ENCODE measurements around the gene RSU1.

The RSU1 gene

DNA sequence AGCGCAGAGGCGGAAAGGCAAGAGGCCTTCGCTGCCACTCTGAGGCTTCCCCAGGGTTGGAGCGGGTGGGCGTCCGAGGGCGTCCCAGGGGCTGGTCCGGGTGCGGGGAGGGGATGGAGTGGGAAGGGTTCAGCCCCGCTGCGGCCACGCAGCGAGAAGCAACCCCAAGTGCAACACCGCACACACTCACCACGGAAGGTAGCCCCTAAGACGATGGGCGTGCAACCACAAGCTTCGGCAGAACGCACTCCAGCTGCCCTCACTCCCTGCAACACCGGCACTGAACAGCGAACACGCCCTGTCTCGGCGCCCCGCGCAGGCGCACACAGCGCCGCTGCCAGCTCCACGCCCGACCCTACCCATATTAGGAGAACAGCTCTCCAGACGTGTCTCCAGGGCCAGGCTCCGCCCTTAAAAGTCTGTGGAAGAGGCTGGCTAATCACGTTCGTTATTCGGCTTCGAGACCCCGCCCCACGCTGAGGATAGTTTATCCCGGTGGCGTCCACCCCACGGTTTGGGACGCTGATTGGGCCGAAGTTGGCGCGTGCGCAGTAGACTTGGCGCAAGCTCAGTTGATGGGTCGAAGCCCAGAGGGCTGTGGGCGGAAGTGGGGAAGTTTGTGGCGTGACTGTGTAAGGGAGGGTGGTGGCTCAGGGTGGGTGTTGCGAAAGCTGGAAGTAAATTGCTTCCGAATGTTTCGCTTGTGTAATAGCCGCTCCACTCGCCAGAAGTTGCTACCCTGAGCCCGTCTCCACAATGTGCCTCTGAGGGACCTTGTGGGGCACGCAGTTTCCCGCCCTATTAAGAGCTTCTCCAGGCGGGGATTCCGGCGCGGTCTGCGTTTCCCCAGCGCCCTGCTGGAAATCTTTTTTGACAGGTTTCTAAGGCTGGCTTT is at the start of gene RSU1:
RSU1 (minus strand) TSS at position 300 of the 895 bp plus-strand sequence. CDS start 343 bp downstream, outside the sequence.
- H3K9me3 Mint-ChIP-seq, result peaks cover 7% of the 10 kb centered on the region
- peak; percentile 100 for DNase-seq (ENCODE audit: low spot score in 2 of 2)
- peak within 1 kb of the TSS; percentile 56 for H3K27ac Mint-ChIP-seq
- peaks cover 13% of the 10 kb centered on the region for H3K36me3 Mint-ChIP-seq
- peaks cover 16% of the 10 kb centered on the region for H3K4me1 Mint-ChIP-seq
- no peaks in the 10 kb centered on the region for H3K27me3 Mint-ChIP-seq
- peak within 1 kb of the TSS; percentile 96 for H3K4me3 Mint-ChIP-seq
- ATAC-seq (ENCODE audit: low read depth), result peak; percentile 91

DNA sequence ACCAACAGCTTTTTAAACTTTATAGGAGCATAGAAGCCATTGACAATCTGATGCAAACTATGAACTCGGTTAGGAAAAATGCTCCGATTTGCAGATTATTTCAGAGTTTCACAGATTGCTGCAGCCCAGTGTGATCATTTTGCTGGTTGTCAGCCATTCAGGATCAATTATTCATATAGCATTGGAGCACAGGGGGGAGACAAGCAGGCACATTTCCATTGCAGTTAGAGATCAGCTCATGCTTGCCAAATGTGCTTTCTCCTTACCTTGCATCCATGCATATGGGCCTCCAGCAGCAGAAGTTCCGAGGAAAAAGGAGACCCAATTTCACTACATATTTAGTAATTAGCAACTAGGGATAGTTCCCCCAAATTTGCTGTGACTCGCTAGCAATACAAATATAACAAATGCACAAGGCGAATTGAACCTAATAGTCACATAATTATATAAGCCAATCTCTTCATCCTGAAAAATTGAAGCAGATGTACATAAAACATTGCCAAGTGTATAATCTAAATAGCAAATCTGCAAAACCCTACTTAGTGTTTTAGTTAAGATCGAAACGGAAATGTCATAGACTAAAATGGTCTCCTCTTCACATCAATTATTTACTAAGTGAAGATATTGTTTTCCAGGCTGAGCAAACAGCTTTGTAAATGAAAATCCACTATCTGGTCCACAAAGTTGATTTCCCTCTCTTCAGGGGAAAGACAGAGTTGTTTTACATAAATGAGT is 49.5 kb upstream of the RSU1 start:
- ATAC-seq (ENCODE audit: low read depth) (no peak), DNase-seq (ENCODE audit: low spot score in 2 of 2) (no peak)
- no peak overlapping the region for H3K27ac Mint-ChIP-seq
- H3K36me3 Mint-ChIP-seq, result no peaks in the 10 kb centered on the region
- H3K4me3 Mint-ChIP-seq, result no peak overlapping the region
- peaks cover 1% of the 10 kb centered on the region for H3K9me3 Mint-ChIP-seq
- no peaks in the 10 kb centered on the region for H3K4me1 Mint-ChIP-seq
- H3K27me3 Mint-ChIP-seq, result peaks cover 8% of the 10 kb centered on the region

DNA sequence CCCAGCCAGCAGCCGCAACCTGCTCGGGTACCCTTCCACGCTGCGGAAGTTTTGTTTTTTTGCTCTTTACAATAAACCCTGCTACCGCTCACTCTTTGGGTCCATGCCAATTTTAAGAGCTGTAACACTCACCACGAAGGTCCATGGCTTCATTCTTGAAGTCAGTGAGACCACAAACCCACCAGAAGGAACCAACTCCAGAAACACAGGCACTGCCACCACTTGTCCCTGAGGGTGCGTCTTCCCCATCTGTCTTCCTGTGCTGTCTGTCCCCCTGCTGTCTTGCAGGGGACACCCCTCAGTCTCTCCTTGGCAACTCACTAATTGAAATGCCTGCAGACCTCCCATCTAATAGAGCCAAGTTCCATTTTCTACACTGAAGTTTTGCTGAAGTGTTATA is 48.5 kb upstream of the RSU1 start:
- Mint-ChIP-seq H3K36me3 (no peaks in the 10 kb centered on the region), H3K27me3 (peaks cover 8% of the 10 kb centered on the region), H3K4me3 (no peak overlapping the region), H3K4me1 (no peaks in the 10 kb centered on the region), H3K9me3 (peaks cover 1% of the 10 kb centered on the region), H3K27ac (no peak overlapping the region)
- no peak for DNase-seq (ENCODE audit: low spot score in 2 of 2)
- ATAC-seq (ENCODE audit: low read depth), result no peak

DNA sequence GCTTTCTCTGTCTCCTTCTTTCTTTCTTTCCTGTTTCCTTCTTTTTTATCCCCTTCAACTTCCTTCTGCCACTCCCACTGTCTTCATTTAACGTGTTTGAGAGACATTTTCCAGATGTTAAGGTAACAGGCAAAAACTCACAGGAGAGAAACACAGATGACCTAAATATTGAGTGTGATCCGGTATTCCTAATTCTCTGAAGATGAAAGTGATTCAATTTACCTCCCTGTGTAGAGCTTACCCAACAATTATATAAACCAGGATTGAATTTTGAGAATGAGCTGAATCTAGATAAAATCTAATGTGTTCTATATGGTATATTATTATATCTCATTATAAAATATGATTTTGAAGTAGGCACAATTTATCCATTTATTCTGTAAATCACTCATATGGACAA is 46.5 kb upstream of the RSU1 start:
- H3K4me3 Mint-ChIP-seq, result no peak overlapping the region
- H3K27ac Mint-ChIP-seq, result no peak overlapping the region
- ATAC-seq (ENCODE audit: low read depth), result no peak

DNA sequence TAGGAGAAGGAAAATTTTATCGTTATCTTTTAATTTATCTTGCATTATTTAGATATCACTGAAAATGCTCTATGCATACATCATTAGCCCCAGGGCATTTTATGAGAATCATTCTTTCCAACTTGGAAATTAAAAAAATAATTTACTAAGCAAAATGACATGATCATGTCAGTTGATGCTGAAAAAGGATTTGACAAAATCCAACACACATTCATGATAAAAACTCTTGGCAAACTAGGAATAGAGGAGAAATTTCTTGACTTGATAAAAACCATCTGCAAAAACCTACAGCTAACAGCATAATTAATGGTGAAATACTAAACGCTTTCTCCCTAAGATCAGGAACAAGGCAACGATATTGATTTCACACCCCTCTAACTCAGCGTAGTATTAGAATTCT is 40.2 kb upstream of the RSU1 start:
- H3K27me3 Mint-ChIP-seq, result peaks cover 4% of the 10 kb centered on the region
- H3K9me3 Mint-ChIP-seq, result peaks cover 1% of the 10 kb centered on the region
- ATAC-seq (ENCODE audit: low read depth) (no peak), DNase-seq (ENCODE audit: low spot score in 2 of 2) (no peak)
- H3K4me3 Mint-ChIP-seq, result no peak overlapping the region
- H3K4me1 Mint-ChIP-seq, result no peaks in the 10 kb centered on the region
- H3K36me3 Mint-ChIP-seq, result no peaks in the 10 kb centered on the region
- no peak overlapping the region for H3K27ac Mint-ChIP-seq

More for the DNA sequence above, 46.5 kb upstream of the RSU1 start:
- Mint-ChIP-seq H3K36me3 (no peaks in the 10 kb centered on the region), H3K4me1 (no peaks in the 10 kb centered on the region), H3K9me3 (peaks cover 1% of the 10 kb centered on the region), H3K27me3 (peaks cover 8% of the 10 kb centered on the region)
- DNase-seq (ENCODE audit: low spot score in 2 of 2), result no peak

DNA sequence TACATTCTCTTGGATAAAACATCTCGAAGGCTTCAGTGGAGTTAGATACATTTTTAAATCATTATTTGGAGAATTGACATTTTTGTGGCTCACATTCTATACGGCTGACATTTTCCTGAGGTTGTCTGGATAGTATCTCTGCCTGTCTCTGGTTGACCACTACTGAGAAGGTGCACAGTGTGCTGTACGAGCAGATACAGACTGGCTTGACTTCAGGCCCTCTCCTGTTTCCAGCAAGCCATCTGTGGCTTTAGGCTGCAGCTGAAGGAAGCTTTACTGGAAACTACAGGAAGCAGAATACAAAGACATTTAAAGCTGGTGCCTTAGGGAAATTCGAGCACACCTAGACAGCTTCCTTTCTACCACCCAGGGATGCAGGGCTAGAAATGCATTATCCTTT is 39.3 kb upstream of the RSU1 start:
- Mint-ChIP-seq H3K9me3 (no peaks in the 10 kb centered on the region), H3K27me3 (peaks cover 5% of the 10 kb centered on the region), H3K27ac (no peak overlapping the region), H3K36me3 (no peaks in the 10 kb centered on the region), H3K4me1 (no peaks in the 10 kb centered on the region), H3K4me3 (no peak overlapping the region)
- no peak for DNase-seq (ENCODE audit: low spot score in 2 of 2)
- ATAC-seq (ENCODE audit: low read depth), result no peak

DNA sequence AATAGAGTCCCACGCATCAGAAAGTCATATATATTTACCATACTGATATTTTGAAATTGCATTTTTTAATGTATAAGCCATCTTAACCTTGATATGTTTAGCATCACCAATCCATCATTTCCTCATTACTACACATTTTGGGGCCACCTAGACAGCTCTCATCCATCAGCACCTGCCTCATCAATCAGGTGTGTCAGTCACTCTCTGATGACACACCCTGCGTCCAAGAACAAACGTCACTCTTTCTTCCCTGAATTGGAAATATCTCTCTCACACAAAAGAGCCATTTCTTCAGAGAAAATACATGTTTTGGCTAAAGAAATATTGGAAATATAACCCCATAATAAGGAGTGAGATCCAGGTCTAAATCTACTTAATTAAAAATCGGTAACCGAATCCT is 38.9 kb upstream of the RSU1 start:
- Mint-ChIP-seq H3K4me1 (no peaks in the 10 kb centered on the region), H3K4me3 (no peak overlapping the region), H3K27ac (no peak overlapping the region), H3K36me3 (no peaks in the 10 kb centered on the region), H3K27me3 (peaks cover 5% of the 10 kb centered on the region), H3K9me3 (no peaks in the 10 kb centered on the region)
- ATAC-seq (ENCODE audit: low read depth) (no peak), DNase-seq (ENCODE audit: low spot score in 2 of 2) (no peak)

DNA sequence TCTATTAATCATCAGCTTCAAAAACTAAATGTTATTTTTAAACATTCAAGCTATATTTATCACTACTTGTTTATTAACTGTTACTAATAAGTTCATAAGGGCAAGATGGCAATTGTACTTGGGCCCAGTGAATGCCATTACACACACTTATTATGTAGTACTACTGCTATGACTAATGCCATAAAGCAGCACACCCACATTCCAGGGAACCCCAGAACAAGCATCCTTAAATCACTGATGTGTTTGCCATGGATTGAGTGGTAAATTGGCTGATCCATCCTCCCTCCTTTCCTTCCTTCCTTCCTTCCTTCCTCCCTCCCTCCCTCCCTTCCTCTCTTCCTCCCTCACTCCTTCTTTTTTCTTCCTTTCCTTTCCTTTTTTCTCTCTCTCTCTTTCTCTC is 37.4 kb upstream of the RSU1 start:
- Mint-ChIP-seq H3K9me3 (no peaks in the 10 kb centered on the region), H3K36me3 (no peaks in the 10 kb centered on the region), H3K27ac (no peak overlapping the region), H3K27me3 (peaks cover 5% of the 10 kb centered on the region), H3K4me3 (no peak overlapping the region), H3K4me1 (no peaks in the 10 kb centered on the region)
- no peak for ATAC-seq (ENCODE audit: low read depth)
- DNase-seq (ENCODE audit: low spot score in 2 of 2), result no peak

DNA sequence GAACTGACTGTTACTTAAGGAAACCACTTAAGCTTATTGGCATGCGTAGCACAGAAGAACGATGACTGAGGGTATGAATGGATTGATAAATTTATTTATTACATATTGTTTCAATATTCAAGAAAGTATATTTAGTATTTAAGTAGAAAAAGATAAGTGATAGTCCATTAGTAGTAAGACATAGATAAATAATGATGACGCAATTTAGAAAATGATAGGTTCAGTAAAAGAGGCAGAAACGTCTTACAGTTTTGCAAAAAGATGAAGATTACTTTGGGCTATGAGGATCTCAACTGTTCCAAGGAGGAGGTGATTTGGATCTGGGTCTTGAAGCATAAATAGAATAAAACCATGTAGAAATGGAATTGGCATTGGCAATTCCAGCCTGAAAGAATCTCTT is 36.6 kb upstream of the RSU1 start:
- DNase-seq (ENCODE audit: low spot score in 2 of 2) (no peak), ATAC-seq (ENCODE audit: low read depth) (no peak)
- no peaks in the 10 kb centered on the region for H3K36me3 Mint-ChIP-seq
- no peaks in the 10 kb centered on the region for H3K4me1 Mint-ChIP-seq
- H3K27ac Mint-ChIP-seq, result no peak overlapping the region
- no peaks in the 10 kb centered on the region for H3K9me3 Mint-ChIP-seq
- peaks cover 5% of the 10 kb centered on the region for H3K27me3 Mint-ChIP-seq
- H3K4me3 Mint-ChIP-seq, result no peak overlapping the region

DNA sequence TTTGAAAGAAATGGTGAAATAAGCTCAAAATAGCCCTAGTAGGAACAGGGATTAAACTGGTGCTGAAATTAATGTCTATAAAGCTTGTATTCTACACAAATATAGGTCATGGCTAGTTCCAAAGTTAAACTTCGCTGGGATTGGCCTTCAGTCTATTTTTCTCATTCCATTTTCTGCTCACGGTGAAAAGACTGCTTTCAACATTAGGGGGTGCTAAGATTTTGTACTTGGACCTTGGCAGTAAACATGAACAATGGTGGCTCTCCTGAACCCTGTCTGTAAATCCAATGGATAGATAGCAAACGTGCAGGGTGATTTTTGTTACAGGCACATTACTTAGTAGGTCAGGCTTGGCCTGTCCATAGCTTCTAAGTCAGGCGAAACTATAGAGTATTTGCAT is 36.0 kb upstream of the RSU1 start:
- DNase-seq (ENCODE audit: low spot score in 2 of 2) (no peak), ATAC-seq (ENCODE audit: low read depth) (no peak)
- Mint-ChIP-seq H3K9me3 (no peaks in the 10 kb centered on the region), H3K27me3 (peaks cover 5% of the 10 kb centered on the region), H3K4me3 (no peak overlapping the region), H3K27ac (no peak overlapping the region), H3K36me3 (no peaks in the 10 kb centered on the region), H3K4me1 (no peaks in the 10 kb centered on the region)

DNA sequence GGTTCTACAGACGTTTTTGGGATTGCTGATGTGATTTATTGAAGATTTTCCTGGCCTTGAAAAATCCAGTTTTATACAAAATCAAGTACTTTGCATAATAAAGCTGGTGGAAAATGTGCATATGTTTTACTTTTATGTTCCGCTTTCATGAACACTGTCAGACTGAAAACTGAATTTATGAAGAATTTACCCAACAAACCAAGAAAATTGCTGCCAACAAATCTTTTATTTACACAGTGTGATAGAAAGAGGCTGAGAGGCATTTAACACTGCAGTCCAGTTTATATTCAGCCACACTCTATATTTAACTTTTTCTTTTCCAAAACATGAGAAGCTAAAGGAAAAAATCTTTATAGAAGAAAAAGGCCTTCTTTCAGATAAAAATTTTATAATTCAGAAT is 35.4 kb upstream of the RSU1 start:
- ATAC-seq (ENCODE audit: low read depth) (no peak), DNase-seq (ENCODE audit: low spot score in 2 of 2) (no peak)
- Mint-ChIP-seq H3K4me3 (no peak overlapping the region), H3K27ac (no peak overlapping the region), H3K27me3 (peaks cover 5% of the 10 kb centered on the region), H3K9me3 (no peaks in the 10 kb centered on the region), H3K4me1 (no peaks in the 10 kb centered on the region), H3K36me3 (no peaks in the 10 kb centered on the region)

DNA sequence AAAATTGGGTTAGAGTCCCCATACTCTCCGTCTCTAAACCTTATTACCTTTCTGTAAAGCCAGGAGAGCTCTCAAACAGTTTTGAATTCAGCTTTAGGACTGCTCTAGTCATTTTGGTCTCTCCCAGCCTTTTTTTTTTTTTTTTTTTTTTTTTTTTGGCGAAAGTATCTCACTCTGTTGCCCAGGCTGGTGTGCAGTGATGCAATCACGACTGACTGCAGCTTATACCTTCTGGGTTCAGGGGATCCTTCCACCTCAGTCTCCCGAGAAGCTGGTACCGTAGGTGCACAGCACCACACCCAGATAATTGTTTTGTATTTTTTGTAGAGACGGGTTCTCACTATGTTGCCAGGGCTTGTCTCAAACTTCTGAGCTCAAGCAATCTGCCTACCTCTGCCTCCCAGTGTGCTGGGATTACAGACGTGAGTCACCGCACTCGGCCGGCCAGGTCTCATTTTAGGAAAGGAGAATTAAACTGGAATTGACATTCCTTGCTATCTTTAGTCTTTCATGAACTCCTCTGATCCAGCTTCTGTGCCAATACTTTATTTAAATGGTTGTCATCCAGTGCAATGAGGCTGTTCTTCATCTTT is 31.4 kb upstream of the RSU1 start:
- H3K9me3 Mint-ChIP-seq, result no peaks in the 10 kb centered on the region

DNA sequence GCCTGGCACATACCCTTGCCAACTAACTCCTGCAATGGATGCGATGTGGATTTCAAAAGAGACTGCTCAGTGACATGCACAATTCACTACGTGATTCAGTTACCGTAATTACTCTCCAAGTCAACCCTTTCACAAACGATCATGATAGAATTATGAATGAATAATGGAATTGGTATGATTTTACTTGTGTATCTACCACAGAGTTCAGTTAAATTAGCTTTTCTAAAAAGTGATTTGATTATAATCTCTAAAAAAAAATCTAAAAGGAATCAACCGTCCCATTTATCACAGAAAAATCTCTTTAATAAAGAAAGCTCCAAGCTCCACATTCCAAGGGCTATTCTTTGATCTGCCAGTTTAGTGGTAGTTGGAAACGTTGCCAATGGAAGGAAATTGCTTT is 30.4 kb upstream of the RSU1 start:
- Mint-ChIP-seq H3K4me3 (no peak overlapping the region), H3K36me3 (no peaks in the 10 kb centered on the region), H3K27me3 (peaks cover 4% of the 10 kb centered on the region), H3K4me1 (no peaks in the 10 kb centered on the region), H3K27ac (no peak overlapping the region), H3K9me3 (no peaks in the 10 kb centered on the region)
- DNase-seq (ENCODE audit: low spot score in 2 of 2) (no peak), ATAC-seq (ENCODE audit: low read depth) (no peak)

More for the DNA sequence above, 31.4 kb upstream of the RSU1 start:
- ATAC-seq (ENCODE audit: low read depth) (no peak), DNase-seq (ENCODE audit: low spot score in 2 of 2) (no peak)
- peaks cover 2% of the 10 kb centered on the region for H3K27me3 Mint-ChIP-seq
- H3K4me3 Mint-ChIP-seq, result no peak overlapping the region
- no peak overlapping the region for H3K27ac Mint-ChIP-seq
- no peaks in the 10 kb centered on the region for H3K4me1 Mint-ChIP-seq
- H3K36me3 Mint-ChIP-seq, result no peaks in the 10 kb centered on the region

DNA sequence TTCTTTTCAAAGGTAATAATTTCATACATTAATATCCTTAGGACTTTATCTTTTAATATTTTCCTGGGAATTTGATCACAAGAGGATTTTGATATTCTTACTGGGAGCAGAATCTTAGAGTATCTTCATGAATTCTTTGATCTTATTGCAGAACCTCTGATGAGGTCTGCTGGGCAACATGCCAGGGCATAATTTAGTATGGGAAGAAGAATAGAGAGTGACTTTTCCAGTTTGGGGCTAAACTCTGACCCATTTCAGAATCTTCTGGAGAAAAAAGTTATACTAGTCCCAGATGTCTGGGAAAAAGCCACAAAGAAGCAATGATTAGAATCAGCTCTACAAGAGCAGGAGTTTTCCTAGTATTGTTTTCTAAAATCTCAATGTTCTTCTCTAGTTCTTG is 28.0 kb upstream of the RSU1 start:
- Mint-ChIP-seq H3K4me1 (no peaks in the 10 kb centered on the region), H3K27ac (no peak overlapping the region), H3K27me3 (peaks cover 2% of the 10 kb centered on the region), H3K9me3 (no peaks in the 10 kb centered on the region), H3K4me3 (no peak overlapping the region), H3K36me3 (no peaks in the 10 kb centered on the region)
- DNase-seq (ENCODE audit: low spot score in 2 of 2) (no peak), ATAC-seq (ENCODE audit: low read depth) (no peak)
